ENCODE measurements around the gene BANP.
"Not testable (repeated sequence)": the region's sequence is repeated elsewhere in the genome, so short reads cannot be mapped to it uniquely, and the experiment has no call there.

The BANP gene

DNA sequence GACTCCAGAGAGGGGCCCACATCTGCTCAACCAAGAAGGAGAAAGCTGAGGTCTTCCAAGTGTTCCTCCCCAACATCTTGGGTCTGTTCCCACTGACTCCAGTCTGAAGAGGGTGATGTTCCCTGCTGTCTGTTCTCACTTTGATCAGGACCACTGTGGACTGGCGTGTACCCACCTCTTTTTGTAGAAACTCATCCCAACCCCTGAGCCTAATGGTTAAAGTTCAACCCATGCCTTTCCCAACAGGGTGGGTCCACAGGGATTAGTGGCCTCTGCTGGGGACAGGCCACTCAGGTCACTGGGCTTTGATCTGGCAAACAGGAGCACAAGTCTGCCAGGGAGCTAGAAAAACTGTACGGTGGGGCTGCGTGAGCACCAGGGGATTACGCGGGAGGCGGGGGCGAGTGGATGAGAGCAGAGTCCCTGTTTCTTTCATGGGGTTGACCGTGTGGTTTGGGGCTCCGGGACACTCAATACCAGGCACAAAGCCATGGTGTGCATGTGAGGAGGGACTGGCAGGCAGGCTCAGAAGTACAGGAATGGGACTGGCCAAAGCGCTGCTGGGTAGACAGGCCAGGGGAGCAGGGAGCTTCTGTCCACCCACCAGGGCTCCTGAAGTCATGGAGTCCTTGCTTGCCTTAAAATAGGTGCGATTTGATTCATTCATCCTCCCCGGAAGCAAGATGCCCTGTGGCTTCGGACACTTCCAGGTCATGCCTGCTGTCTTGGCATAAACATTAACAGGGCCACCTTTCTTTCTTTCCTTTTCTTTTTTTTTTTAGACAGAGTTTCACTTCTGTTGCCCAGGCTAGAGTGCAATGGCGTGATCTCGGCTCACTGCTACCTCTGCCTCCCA, 14.6 kb upstream of the BANP start, which contains the start of gene CA5A:
CA5A (minus strand) TSS at position 155 of the 856 bp plus-strand sequence; CDS start at position 76, 79 bp downstream.
- no peak within 1 kb of the TSS for H3K4me3 Mint-ChIP-seq
- peaks cover 2% of the 10 kb centered on the region for H3K9me3 Mint-ChIP-seq
- no peaks in the 10 kb centered on the region for H3K4me1 Mint-ChIP-seq
- no peak within 1 kb of the TSS for H3K27ac Mint-ChIP-seq
- TF ChIP-seq, protein P1, sequence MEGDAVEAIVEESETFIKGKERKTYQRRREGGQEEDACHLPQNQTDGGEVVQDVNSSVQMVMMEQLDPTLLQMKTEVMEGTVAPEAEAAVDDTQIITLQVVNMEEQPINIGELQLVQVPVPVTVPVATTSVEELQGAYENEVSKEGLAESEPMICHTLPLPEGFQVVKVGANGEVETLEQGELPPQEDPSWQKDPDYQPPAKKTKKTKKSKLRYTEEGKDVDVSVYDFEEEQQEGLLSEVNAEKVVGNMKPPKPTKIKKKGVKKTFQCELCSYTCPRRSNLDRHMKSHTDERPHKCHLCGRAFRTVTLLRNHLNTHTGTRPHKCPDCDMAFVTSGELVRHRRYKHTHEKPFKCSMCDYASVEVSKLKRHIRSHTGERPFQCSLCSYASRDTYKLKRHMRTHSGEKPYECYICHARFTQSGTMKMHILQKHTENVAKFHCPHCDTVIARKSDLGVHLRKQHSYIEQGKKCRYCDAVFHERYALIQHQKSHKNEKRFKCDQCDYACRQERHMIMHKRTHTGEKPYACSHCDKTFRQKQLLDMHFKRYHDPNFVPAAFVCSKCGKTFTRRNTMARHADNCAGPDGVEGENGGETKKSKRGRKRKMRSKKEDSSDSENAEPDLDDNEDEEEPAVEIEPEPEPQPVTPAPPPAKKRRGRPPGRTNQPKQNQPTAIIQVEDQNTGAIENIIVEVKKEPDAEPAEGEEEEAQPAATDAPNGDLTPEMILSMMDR (IDR thresholded peaks at IDR 0.05; ENCODE audit: unreplicated experiment in 3 of 3), result no peak
- H3K36me3 Mint-ChIP-seq (ENCODE audit: low read depth), result no peaks in the 10 kb centered on the region
- peaks cover 11% of the 10 kb centered on the region for H3K27me3 Mint-ChIP-seq (ENCODE audit: low read depth)

DNA sequence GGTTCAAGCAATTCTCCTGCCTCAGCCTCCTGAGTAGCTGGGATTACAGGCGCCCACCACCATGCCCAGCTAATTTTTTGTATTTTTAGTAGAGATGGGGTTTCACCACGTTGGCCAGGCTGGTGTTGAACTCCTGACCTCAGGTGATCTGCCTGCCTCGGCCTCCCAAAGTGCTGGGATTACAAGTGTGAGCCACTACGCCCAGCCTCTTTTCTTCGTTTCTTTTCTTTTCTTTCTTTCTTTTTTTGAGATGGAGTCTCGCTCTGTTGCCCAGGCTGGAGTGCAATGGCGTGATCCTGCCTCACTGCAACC, 14.0 kb upstream of the BANP start:
- not testable (repeated sequence) for H3K4me3 Mint-ChIP-seq; H3K27ac Mint-ChIP-seq; H3K9me3 Mint-ChIP-seq; H3K36me3 Mint-ChIP-seq (ENCODE audit: low read depth); H3K4me1 Mint-ChIP-seq
- peaks cover 11% of the 10 kb centered on the region for H3K27me3 Mint-ChIP-seq (ENCODE audit: low read depth)

DNA sequence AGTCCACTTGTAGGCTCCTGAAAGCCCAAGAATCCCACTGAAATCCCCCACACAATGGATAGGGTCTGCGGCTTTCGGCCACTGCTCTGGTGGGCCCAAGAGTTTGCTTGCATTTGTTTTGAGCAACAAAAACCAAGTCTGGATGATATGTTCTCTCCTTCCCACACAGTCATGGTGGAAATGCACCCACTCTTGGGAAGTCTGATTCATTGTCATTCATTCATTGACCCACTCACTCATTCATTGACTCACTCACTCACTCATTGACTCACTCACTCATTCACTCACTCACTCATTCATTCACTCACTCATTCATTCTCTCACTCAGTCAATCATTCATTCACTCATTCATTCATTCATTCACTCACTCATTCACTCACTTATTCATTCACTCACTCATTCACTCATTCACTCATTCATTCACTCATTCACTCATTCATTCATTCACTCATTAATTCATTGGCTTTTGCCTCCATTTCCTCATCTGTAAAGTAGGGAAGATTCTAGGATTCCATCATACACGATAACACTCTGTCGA, 12.8 kb upstream of the BANP start:
- Mint-ChIP-seq H3K27me3 (ENCODE audit: low read depth) (peaks cover 11% of the 10 kb centered on the region), H3K27ac (no peak overlapping the region), H3K4me3 (no peak overlapping the region), H3K9me3 (peaks cover 2% of the 10 kb centered on the region), H3K4me1 (no peaks in the 10 kb centered on the region), H3K36me3 (ENCODE audit: low read depth) (no peaks in the 10 kb centered on the region)
- TF ChIP-seq, protein P1 (IDR thresholded peaks at IDR 0.05; ENCODE audit: unreplicated experiment in 3 of 3), result no peak

DNA sequence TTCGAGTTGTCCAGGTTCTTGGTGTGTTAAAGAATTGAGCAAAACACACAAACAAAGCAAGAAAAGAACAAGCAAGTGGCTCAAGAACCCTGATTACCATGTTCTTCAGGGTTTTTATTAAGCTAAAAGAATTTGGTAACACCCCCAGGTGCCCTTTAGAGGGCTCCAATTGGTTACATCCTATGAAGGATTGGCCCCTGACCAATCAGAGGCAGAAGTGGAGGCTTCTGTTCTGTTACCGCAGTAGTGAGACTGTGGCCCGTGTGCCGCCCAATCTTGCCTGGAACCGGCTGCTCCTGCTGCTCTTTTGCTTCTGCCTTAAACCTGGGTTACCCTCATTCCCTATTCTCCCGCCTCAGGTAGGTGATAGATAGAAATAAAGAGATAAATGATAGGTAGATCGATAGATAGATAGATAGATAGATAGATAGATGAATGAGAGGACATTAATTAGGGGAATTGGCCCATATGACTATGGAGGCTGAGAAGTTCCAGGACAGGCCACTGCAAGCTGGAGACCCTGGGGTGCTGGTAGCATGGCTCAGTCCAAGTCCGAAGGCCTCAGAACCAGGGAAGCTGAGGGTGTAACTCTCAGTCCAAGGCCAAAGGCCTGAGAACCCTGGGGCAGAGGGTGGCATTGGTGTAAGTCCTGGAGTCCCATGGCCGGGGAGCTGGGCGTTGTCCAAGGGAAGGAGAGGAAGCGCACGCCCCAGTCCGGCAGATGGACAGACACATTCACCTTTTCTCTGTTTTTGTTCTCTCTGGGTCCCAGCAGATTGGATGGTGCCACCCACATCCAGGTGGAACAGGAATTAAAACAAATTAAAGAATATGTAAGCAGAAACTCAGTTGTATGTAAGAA, 11.4 kb upstream of the BANP start:
- TF ChIP-seq, protein P1 (IDR thresholded peaks at IDR 0.05; ENCODE audit: unreplicated experiment in 3 of 3), result no peak
- Mint-ChIP-seq H3K9me3 (peaks cover 2% of the 10 kb centered on the region), H3K36me3 (ENCODE audit: low read depth) (no peaks in the 10 kb centered on the region), H3K27me3 (ENCODE audit: low read depth) (peaks cover 11% of the 10 kb centered on the region), H3K27ac (no peak overlapping the region), H3K4me3 (no peak overlapping the region), H3K4me1 (peaks cover under 1% of the 10 kb centered on the region)

DNA sequence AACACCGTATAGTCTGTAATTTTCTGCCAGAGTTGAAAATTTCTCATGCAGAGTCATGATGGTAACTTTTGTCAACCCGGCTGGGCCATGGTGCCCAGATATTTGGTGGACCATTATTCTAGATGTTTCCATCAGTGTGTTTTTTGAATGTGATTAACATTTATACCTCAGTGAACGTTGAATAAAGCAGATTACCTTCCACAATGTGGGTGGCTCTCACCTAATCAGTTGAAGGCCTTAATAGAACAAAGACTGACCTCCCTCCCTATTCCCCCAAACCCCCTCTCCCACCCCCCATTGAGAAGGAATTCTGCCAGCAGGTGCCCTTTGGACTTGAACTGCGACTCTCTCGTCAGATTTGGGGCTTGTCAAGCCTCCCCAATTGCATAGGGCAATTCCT, 8.6 kb upstream of the BANP start:
- TF ChIP-seq, protein P1 (IDR thresholded peaks at IDR 0.05; ENCODE audit: unreplicated experiment in 3 of 3), result no peak
- Mint-ChIP-seq H3K27me3 (ENCODE audit: low read depth) (peaks cover 4% of the 10 kb centered on the region), H3K36me3 (ENCODE audit: low read depth) (no peaks in the 10 kb centered on the region), H3K4me1 (peaks cover 13% of the 10 kb centered on the region), H3K9me3 (peaks cover 2% of the 10 kb centered on the region), H3K27ac (no peak overlapping the region), H3K4me3 (no peak overlapping the region)

DNA sequence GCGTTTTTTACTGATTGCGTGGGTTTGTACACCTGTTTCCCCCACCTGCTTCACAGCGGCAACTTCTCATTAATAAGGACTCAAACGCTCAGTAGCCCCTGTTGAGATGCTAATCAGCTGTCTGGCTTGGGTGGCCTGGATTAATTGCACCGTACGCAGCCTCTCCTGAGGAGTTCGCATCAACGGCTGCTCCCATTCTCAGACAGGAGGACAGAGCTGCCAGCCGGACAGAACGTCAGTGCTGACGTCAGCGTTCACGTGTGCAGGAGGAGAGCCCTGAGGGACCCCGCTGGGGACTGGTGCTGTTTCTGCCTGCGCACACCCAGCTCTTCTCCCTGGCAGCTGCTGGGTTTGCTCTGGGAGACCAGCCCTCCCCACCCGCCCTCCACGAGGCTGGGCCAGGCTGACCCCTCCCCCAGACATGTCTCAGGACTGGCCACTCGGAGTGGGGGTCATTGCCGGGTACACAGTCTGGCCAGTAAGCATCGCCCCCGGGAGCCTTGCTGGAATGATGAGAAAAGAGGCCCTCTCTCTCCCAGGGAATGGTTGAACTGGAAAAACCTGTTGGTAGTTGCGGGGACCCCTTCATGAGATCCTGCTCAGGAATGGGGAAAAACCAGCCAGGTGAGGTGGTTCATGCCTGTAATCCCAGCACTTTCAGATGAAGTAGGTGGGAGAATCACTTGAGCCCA, 5.7 kb upstream of the BANP start:
- peak overlapping the region; percentile 79 to 96 (median 92) for H3K27ac Mint-ChIP-seq
- TF ChIP-seq, protein P1 (IDR thresholded peaks at IDR 0.05; ENCODE audit: unreplicated experiment in 3 of 3), result no peak

More for the DNA sequence above, 5.7 kb upstream of the BANP start:
- Mint-ChIP-seq H3K4me3 (peak overlapping the region; percentile 61 to 72 (median 67)), H3K36me3 (ENCODE audit: low read depth) (no peaks in the 10 kb centered on the region), H3K27me3 (ENCODE audit: low read depth) (peaks cover 4% of the 10 kb centered on the region), H3K9me3 (no peaks in the 10 kb centered on the region), H3K4me1 (peaks cover 21% of the 10 kb centered on the region)

Measured in nephron (organoid).